Inflammatory macrophage (primary cell): ENCODE measurements around the gene PRRT2.

ENCODE experiments used
- DNase-seq, 2 donors: peaks; one replicate each; pipeline ENCODE4 v3.0.0-alpha.2; 2020 to 2022

Gene PRRT2

DNA sequence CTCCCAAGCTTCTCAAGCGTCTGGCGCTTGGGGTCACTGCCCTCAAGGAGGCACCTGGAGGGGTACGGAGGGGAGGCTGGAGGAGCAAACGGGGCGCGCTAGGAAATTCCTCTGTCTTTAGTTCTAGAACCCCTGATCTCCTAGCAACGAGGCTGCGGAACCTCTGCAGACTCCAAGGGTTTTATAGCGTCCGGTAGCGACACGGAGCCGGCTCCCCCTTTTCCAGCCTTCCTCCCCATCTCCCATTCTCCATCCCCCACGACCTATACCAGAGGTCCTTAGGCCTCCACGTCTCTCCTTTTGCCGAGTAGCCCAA lies 51.6 kb downstream of the PRRT2 start:
- DNase-seq = no peak

DNA sequence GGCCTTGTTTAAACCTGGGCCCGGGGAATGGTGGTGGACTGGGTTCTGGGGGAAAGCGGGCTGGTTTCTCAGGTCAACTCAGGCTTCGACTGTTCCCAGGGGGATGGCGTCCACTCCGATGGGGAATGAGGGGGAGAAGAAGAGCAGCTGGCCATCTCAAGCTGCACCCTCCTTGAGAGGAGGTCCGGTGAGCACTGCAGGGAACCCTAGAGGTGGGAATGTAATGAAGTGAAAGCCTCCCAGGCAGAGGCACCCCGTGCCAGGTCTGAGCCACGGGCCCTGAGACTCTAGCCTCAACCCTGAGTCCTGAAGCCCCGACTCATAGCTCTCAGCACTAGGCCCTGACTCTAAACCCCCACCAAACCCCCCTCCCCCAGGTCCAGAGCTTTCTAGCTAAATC lies 52.2 kb downstream of the PRRT2 start:
- no peak for DNase-seq
